Activated naive CD8-positive, alpha-beta T cell treated with anti-CD3 and anti-CD28 coated beads, Interleukin-2, amount 50 U/mL, for 24 hours (primary cell): ENCODE results near the gene WWOX.
A peak's percentile ranks its signal among the peaks of the same experiment; 100 is the strongest.

ENCODE experiments used
- ATAC-seq: fragments of 150-1000 bp; cut with Tn5 transposase; one replicate; pipeline ENCODE4 v1.10.0; 2021
- DNase-seq: peaks from one replicate; pipeline ENCODE4 v3.0.0; 2021
- H3K27ac Mint-ChIP-seq: one replicate; pipeline ENCODE4 v1.8.0; 2021; ENCODE audit warnings: mild to moderate bottlenecking, mixed read lengths
- H3K27me3 Mint-ChIP-seq: one replicate; pipeline ENCODE4 v1.8.0; 2021; ENCODE audit warnings: mixed read lengths
- H3K36me3 Mint-ChIP-seq: one replicate; pipeline ENCODE4 v1.8.0; 2021; ENCODE audit warnings: low read depth, mixed read lengths
- H3K4me1 Mint-ChIP-seq: one replicate; pipeline ENCODE4 v1.8.0; 2021; ENCODE audit warnings: mixed read lengths
- H3K4me3 Mint-ChIP-seq: one replicate; pipeline ENCODE4 v1.8.0; 2021; ENCODE audit warnings: mild to moderate bottlenecking, moderate library complexity, mixed read lengths
- H3K9me3 Mint-ChIP-seq: one replicate; pipeline ENCODE4 v1.8.0; 2021; ENCODE audit warnings: mixed read lengths

WWOX gene

DNA sequence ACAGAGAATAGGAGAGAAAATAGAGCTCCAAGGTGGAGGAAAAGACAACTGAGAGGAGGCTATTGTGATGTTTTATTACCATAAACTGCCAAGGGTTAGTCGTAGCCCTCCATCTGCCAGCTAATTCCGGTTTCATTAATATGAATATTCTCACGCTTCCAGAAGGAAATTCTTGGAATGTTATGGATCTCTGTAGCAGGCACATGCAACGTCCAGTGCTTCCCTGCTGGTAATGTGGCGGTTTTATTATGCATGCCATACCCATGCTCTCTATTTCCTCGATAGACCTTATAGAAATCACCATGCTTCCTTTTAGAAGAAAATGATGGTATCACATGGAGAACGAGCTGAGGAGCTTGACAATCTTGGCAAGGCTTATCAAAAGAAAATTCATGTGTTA is 1037.5 kb downstream of the WWOX start:
- H3K36me3 Mint-ChIP-seq, result no peaks in the 10 kb centered on the region
- H3K27me3 Mint-ChIP-seq, result no peaks in the 10 kb centered on the region
- H3K27ac Mint-ChIP-seq, result no peak overlapping the region
- no peak for ATAC-seq
- DNase-seq, result no peak
- no peak overlapping the region for H3K4me3 Mint-ChIP-seq
- no peaks in the 10 kb centered on the region for H3K9me3 Mint-ChIP-seq
- H3K4me1 Mint-ChIP-seq, result no peaks in the 10 kb centered on the region

- Mint-ChIP-seq H3K4me1 (no peaks in the 10 kb centered on the region), H3K27me3 (no peaks in the 10 kb centered on the region), H3K9me3 (no peaks in the 10 kb centered on the region), H3K4me3 (no peak overlapping the region), H3K27ac (no peak overlapping the region), H3K36me3 (no peaks in the 10 kb centered on the region)
- DNase-seq (no peak), ATAC-seq (no peak)
Observed at GRCh38 chr16:79137426-79137939, 1038.0 kb downstream of the WWOX start.

DNA sequence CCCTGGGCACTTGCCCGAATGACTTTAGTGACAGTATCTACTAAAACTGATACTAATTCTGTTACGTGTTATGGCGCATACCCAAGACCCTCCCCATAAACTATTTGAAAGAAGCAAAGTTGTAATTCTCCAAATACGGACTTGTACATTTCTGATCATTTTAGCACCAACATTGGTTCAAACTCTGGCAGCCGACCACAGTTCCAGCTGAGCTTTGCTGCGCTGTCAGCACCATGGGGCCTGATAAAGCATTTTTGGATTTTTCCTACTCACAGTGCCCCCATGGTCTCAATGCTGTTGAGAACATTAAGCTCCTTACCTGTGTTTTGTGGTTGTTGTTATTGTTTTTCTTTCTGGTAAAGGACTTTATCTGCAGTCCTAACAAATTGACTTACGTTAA is 1040.3 kb downstream of the WWOX start:
- ATAC-seq (no peak), DNase-seq (no peak)
- Mint-ChIP-seq H3K36me3 (no peaks in the 10 kb centered on the region), H3K4me1 (no peaks in the 10 kb centered on the region), H3K27me3 (no peaks in the 10 kb centered on the region), H3K27ac (no peak overlapping the region), H3K4me3 (no peak overlapping the region), H3K9me3 (no peaks in the 10 kb centered on the region)

DNA sequence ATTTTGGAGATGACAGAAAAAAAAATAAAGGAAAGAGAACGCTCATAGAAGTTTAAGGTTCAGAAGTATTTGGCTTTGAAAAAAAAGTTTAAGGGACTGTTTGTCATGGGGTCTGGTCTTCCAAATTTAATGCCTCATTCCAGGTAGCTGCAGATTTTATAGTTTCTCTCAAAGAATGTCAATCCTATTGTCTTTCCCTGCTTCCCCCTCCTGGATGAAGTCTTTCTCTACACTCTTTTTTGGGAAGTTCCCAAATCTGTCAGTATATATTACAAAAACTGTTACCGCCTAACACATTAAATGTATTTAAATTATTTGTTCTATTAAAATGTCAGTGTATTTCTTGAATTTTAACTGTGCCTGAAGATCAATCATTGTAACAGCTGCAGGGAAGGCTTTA is 1043.6 kb downstream of the WWOX start:
- H3K9me3 Mint-ChIP-seq, result no peaks in the 10 kb centered on the region
- DNase-seq, result no peak
- H3K4me1 Mint-ChIP-seq, result no peaks in the 10 kb centered on the region
- no peaks in the 10 kb centered on the region for H3K27me3 Mint-ChIP-seq
- no peak overlapping the region for H3K27ac Mint-ChIP-seq
- H3K4me3 Mint-ChIP-seq, result no peak overlapping the region
- no peak for ATAC-seq
- no peaks in the 10 kb centered on the region for H3K36me3 Mint-ChIP-seq

DNA sequence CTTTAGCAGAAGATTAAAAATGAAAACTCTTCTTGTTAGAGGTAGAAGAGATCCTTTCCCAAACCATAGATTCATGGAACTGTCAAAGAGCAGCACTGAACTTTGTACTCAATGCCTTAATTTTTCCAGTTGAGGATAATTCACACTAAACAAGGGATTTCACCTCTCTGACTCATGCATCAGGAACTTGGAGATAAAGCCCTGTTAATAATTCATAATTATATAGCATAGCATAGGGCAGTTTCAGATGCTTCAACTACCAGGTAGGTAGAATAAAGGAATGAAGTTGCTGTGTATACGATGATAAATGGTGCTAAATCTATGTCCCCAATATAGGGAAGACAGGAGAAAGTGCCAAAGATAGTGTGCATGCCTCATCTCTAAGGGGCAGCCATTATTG is 1050.7 kb downstream of the WWOX start:
- Mint-ChIP-seq H3K36me3 (no peaks in the 10 kb centered on the region), H3K27me3 (no peaks in the 10 kb centered on the region), H3K4me1 (no peaks in the 10 kb centered on the region), H3K27ac (no peak overlapping the region), H3K9me3 (no peaks in the 10 kb centered on the region), H3K4me3 (no peak overlapping the region)
- no peak for DNase-seq
- ATAC-seq, result no peak

DNA sequence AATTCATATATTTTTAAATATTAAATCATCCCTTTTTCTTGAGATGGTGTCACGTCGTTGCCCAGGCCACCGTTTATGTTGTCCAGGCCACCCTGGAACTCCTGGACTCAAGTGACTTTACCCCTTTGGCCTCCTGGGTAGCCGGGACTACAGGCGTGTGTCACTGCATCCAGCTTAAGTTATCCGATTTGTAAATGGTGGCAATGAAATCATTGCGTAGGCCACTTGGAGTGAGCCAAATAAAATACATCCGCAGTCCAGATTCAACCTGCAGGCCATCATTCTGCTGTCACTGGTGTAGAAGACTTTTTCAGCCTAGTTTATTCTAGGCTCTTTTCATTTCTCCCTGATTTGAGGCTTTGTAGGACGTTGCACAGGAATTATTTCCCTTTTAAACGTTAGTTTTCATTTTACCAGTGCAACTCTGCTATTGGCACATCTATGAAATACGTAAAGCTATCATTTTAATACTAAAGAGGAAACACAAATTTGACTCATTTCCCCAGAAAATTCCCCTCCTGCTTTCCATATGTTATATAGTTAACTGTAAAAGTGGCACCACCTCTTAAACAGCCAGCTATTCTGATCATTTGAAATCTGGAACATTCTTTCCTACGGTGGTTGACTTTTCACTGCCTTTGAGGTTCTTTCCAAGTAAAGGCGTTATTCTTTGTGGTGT is 1051.3 kb downstream of the WWOX start:
- H3K4me1 Mint-ChIP-seq, result peaks cover 2% of the 10 kb centered on the region

DNA sequence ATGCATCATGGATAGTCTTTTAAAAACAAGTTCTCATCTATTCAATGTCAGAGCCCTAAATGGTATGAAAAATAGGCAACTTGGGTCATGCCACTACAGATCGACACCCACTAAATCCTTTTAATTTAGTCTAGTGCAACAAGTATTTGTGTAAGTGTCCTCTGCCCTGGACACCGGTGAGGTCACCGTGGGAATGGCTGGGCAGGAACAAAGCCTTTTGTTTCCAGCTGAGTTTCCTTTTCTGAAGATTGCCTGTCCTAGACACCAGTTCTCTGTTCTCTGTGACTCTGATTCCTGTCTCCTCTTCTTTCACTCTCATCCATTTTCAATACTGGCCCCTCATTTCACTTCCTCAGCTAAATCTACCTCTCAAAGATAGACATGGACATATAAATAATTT is 1054.6 kb downstream of the WWOX start:
- no peak overlapping the region for H3K27ac Mint-ChIP-seq

More for the DNA sequence above, 1051.3 kb downstream of the WWOX start:
- no peaks in the 10 kb centered on the region for H3K9me3 Mint-ChIP-seq
- no peak for DNase-seq
- H3K27me3 Mint-ChIP-seq, result no peaks in the 10 kb centered on the region
- H3K27ac Mint-ChIP-seq, result no peak overlapping the region
- H3K36me3 Mint-ChIP-seq, result no peaks in the 10 kb centered on the region
- H3K4me3 Mint-ChIP-seq, result no peak overlapping the region
- ATAC-seq, result no peak

GRCh38 chr16:79155471-79155870 is 1056.0 kb downstream of the WWOX start:
- H3K4me1 Mint-ChIP-seq, result peaks cover 22% of the 10 kb centered on the region
- peaks cover 2% of the 10 kb centered on the region for H3K27me3 Mint-ChIP-seq
- H3K4me3 Mint-ChIP-seq, result no peak overlapping the region
- DNase-seq, result no peak
- ATAC-seq, result no peak
- H3K9me3 Mint-ChIP-seq, result no peaks in the 10 kb centered on the region
- no peaks in the 10 kb centered on the region for H3K36me3 Mint-ChIP-seq
- H3K27ac Mint-ChIP-seq, result no peak overlapping the region

More for the DNA sequence above, 1054.6 kb downstream of the WWOX start:
- H3K36me3 Mint-ChIP-seq, result no peaks in the 10 kb centered on the region
- H3K4me3 Mint-ChIP-seq, result no peak overlapping the region
- peaks cover 2% of the 10 kb centered on the region for H3K27me3 Mint-ChIP-seq
- H3K4me1 Mint-ChIP-seq, result peaks cover 22% of the 10 kb centered on the region
- DNase-seq (no peak), ATAC-seq (no peak)
- H3K9me3 Mint-ChIP-seq, result no peaks in the 10 kb centered on the region

DNA sequence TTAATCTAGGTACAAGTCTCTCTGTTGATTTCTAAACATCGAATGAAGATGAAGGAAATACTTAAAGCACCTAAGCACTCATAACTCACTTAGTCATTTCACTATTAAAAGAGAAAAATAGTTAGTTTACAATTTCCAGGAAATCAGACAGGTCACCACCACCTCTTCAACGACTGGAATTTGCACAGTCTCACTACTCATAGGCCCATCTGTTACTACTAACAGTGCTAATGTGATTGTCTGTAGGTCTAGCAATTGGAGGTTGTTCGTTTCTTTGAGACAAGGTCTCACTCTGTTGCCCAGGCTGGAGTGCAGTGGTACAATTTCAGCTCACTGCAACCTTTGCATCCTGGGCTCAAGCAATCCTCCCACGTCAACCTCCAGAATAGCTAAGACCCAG is 1056.5 kb downstream of the WWOX start:
- peak; percentile 57 for ATAC-seq
- H3K27ac Mint-ChIP-seq, result no peak overlapping the region
- no peaks in the 10 kb centered on the region for H3K36me3 Mint-ChIP-seq

DNA sequence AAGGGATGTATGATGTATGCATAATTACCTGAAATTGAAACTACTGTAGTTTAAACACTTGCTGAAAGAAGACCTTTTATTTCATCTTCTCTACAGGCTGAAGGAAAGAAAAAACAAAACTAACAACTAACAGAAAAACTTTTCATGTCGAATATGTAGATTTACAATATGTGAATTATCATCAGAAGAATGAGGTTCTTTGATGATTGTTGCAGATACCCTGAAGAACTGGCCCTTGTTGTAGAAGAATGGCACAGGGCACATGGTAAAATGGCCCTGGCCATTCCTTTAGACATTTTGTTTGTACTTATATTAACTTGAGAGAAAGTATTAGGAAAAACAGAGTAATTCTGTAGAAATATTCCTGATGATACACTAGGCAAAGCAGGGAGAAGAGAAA is 1057.3 kb downstream of the WWOX start:
- H3K27ac Mint-ChIP-seq, result no peak overlapping the region
- DNase-seq (no peak), ATAC-seq (no peak)
- peaks cover 22% of the 10 kb centered on the region for H3K4me1 Mint-ChIP-seq
- H3K4me3 Mint-ChIP-seq, result no peak overlapping the region
- H3K36me3 Mint-ChIP-seq, result no peaks in the 10 kb centered on the region
- no peaks in the 10 kb centered on the region for H3K9me3 Mint-ChIP-seq
- peaks cover 2% of the 10 kb centered on the region for H3K27me3 Mint-ChIP-seq

More for the DNA sequence above, 1056.5 kb downstream of the WWOX start:
- Mint-ChIP-seq H3K4me1 (peaks cover 22% of the 10 kb centered on the region), H3K9me3 (no peaks in the 10 kb centered on the region), H3K4me3 (no peak overlapping the region), H3K27me3 (peaks cover 2% of the 10 kb centered on the region)
- no peak for DNase-seq

- DNase-seq (no peak), ATAC-seq (no peak)
- Mint-ChIP-seq H3K27me3 (peaks cover 2% of the 10 kb centered on the region), H3K4me3 (no peak overlapping the region), H3K36me3 (no peaks in the 10 kb centered on the region), H3K4me1 (peaks cover 24% of the 10 kb centered on the region), H3K27ac (no peak overlapping the region), H3K9me3 (no peaks in the 10 kb centered on the region)
Observed at GRCh38 chr16:79158337-79158736, 1058.9 kb downstream of the WWOX start.

DNA sequence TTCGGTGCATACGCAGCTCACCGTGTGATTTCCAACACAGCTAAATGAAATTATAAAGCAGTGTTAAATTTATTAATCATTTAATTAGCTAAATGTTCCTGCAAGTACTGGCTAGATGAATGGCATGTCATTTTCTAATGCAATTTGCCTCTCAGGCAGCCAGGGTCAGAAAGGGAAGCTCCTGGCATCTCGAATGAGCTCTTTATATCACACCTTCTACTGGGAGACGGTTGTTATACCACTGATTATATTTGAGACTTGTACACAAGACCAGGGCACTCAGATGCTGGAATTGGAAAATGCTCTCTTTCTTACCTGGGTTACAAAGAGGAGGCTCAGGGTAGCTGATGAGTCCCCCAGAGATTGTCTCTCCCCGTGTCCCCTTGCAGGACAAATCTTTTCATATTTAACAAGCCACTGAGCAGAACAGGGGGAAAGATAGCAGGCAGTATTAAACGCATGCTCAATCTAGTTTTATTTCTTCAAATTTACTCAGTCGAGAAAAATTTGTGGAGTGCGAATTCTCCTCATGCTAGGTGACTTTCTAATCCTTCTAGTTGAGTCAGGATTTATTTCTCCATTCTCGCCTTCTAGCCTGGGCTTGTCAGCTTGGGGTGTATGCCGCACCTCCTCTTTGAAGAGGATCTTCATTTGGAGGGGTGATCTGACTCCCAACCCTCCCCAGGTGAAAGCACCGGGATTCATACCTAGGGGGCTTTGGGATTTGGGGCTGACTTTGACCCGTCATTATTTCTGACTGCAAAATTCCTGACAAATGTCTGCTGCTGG is 1060.0 kb downstream of the WWOX start:
- Mint-ChIP-seq H3K36me3 (no peaks in the 10 kb centered on the region), H3K4me3 (no peak overlapping the region), H3K27me3 (peaks cover 2% of the 10 kb centered on the region), H3K9me3 (no peaks in the 10 kb centered on the region), H3K27ac (no peak overlapping the region), H3K4me1 (peaks cover 31% of the 10 kb centered on the region)
- DNase-seq (no peak), ATAC-seq (no peak)

GRCh38 chr16:79162977-79163376 is 1063.5 kb downstream of the WWOX start:
- ATAC-seq (no peak), DNase-seq (no peak)
- H3K36me3 Mint-ChIP-seq, result peaks cover 4% of the 10 kb centered on the region
- H3K4me3 Mint-ChIP-seq, result no peak overlapping the region
- peaks cover 4% of the 10 kb centered on the region for H3K9me3 Mint-ChIP-seq
- H3K27ac Mint-ChIP-seq, result no peak overlapping the region
- H3K4me1 Mint-ChIP-seq, result peaks cover 12% of the 10 kb centered on the region
- H3K27me3 Mint-ChIP-seq, result no peaks in the 10 kb centered on the region

DNA sequence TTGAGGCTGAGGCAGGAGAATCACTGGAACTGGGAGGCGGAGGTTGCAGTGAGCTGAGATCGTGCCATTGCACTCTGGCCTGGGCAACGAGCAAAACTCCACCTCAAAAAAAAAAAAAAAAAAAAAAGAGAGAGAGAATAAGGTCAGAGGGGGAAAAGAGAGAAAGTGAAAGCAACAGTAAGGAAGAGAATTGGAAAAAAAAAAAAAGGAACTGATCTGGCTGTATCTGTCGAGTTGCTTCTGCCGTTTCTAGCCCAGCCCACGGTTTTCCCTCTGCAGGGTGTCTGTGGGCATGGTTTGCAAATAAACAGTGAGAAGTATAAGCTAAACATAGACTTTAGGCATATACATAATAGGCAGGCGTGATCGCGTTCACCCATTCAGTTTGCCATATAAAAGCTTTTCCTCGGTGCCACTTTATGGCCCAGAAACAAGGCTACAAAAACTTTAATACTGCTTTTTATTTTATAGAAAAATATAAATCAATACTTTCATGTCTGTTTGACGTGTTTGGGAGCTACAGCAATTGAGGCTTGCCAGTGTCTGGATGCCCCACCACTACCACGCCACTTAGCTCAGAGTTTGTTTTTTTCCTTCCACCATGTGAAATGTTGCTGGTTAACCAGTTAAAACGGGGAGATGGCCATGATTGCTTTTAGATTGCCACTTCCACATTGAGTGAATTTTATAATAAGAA is 1064.4 kb downstream of the WWOX start:
- H3K27ac Mint-ChIP-seq, result no peak overlapping the region
- no peaks in the 10 kb centered on the region for H3K27me3 Mint-ChIP-seq
- peak overlapping the region; percentile 42 for H3K4me3 Mint-ChIP-seq
- peaks cover 7% of the 10 kb centered on the region for H3K9me3 Mint-ChIP-seq
- peaks cover 11% of the 10 kb centered on the region for H3K4me1 Mint-ChIP-seq
- no peak for DNase-seq
- no peak for ATAC-seq
- H3K36me3 Mint-ChIP-seq, result peaks cover 6% of the 10 kb centered on the region
